Activated CD4-positive, CD25-positive, alpha-beta regulatory T cell treated with anti-CD3 and anti-CD28 coated beads, Interleukin-2, amount 50 U/mL, for 16 hours (primary cell): ENCODE measurements around the gene MSI2.

ENCODE experiments used
- DNase-seq: peaks from one replicate; pipeline ENCODE4 v3.0.0-alpha.2; 2020; ENCODE audit warnings: low read depth, low spot score

The MSI2 gene

GRCh38 chr17:57536789-57537523 lies 280.6 kb downstream of the MSI2 start:
- no peak for DNase-seq

- no peak for DNase-seq
Measured at GRCh38 chr17:57537524-57538410, 281.4 kb downstream of the MSI2 start.

- DNase-seq, result no peak
Measured at GRCh38 chr17:57538736-57539456, 282.6 kb downstream of the MSI2 start.

GRCh38 chr17:57539529-57540301 lies 283.4 kb downstream of the MSI2 start:
- DNase-seq, result no peak

- no peak for DNase-seq
Measured at GRCh38 chr17:57540596-57540995, 284.3 kb downstream of the MSI2 start.

GRCh38 chr17:57541049-57541448 lies 284.7 kb downstream of the MSI2 start:
- DNase-seq, result no peak

GRCh38 chr17:57541472-57542394 lies 285.4 kb downstream of the MSI2 start:
- no peak for DNase-seq

- DNase-seq, result no peak
Measured at GRCh38 chr17:57542510-57542909, 286.2 kb downstream of the MSI2 start.

GRCh38 chr17:57543230-57543629 lies 286.9 kb downstream of the MSI2 start:
- DNase-seq, result no peak

- no peak for DNase-seq
Measured at GRCh38 chr17:57544401-57544800, 288.1 kb downstream of the MSI2 start.

- no peak for DNase-seq
Measured at GRCh38 chr17:57544834-57545463, 288.6 kb downstream of the MSI2 start.

GRCh38 chr17:57545731-57546342 lies 289.5 kb downstream of the MSI2 start:
- DNase-seq, result no peak

GRCh38 chr17:57548421-57549410 lies 292.4 kb downstream of the MSI2 start:
- no peak for DNase-seq

GRCh38 chr17:57549468-57549867 lies 293.1 kb downstream of the MSI2 start:
- no peak for DNase-seq

GRCh38 chr17:57550016-57550415 lies 293.7 kb downstream of the MSI2 start:
- DNase-seq, result no peak

- DNase-seq, result no peak
Measured at GRCh38 chr17:57550668-57551315, 294.5 kb downstream of the MSI2 start.

- peak; percentile 3 for DNase-seq
Measured at GRCh38 chr17:57551321-57552079, 295.2 kb downstream of the MSI2 start.
